Caco-2 (cell line): Measurements from ENCODE around the gene PHACTR1. TPM values are rescaled to one million over a fixed set of nuclear protein-coding genes. Genes with fewer than 3 reads are reported as not detected.

Source experiments
- BruUV-seq: library from RNA; stranded (reverse); fragments of 400-500 nt; replicated peaks from 2 replicates; lab custom pipeline; 2021; lab: Mats Ljungman, UMichigan
- CTCF ChIA-PET: fragments of 300-600 bp; sonication (Branson Sonifier 250); formaldehyde crosslinking; loops from one replicate; lab custom pipeline; 2022; ENCODE audit warnings: antibody characterized with exemption; lab: Charles Lee
- POLR2A ChIA-PET: fragments of 300-600 bp; sonication (Branson Sonifier 250); formaldehyde crosslinking; loops from one replicate; lab custom pipeline; 2022; ENCODE audit warnings: antibody characterized with exemption; lab: Charles Lee
- DNase-seq, 2 experiments: peaks; one replicate each; pipeline versions ENCODE4 v3.0.0 to v3.0.0-alpha.2; 2020 to 2022
- H3K27me3 ChIP-seq: replicated peaks from 2 replicates; pipeline ENCODE4 v1.6.0; 2011; ENCODE audit warnings: low read length; ENCODE audit not compliant: control insufficient read depth, insufficient read depth
- H3K36me3 ChIP-seq: 2 replicates; pipeline ENCODE4 v1.5.1; 2011; ENCODE audit warnings: low read length; ENCODE audit not compliant: control insufficient read depth, insufficient read depth
- H3K4me1 ChIP-seq: fragments of 250-450 bp; sonication (Bioruptor Pico); 2 replicates; pipeline ENCODE4 v1.5.1; 2020; ENCODE audit warnings: mild to moderate bottlenecking
- H3K4me3 ChIP-seq: 2 replicates; pipeline ENCODE4 v1.5.1; 2011; ENCODE audit warnings: low read depth, mild to moderate bottlenecking, control low read depth, low read length
- H3K9me3 ChIP-seq: fragments of 250-450 bp; sonication (Bioruptor Pico); 2 replicates; pipeline ENCODE4 v1.5.1; 2020; ENCODE audit warnings: mild to moderate bottlenecking, moderate library complexity
- H3K27ac Mint-ChIP-seq: one replicate; pipeline ENCODE4 v1.8.0; 2022; ENCODE audit warnings: mixed read lengths; ENCODE audit not compliant: unreplicated experiment
- H3K27me3 Mint-ChIP-seq: one replicate; pipeline ENCODE4 v1.8.0; 2022; ENCODE audit warnings: mixed read lengths; ENCODE audit not compliant: insufficient read depth, unreplicated experiment
- H3K36me3 Mint-ChIP-seq: one replicate; pipeline ENCODE4 v1.8.0; 2022; ENCODE audit warnings: mild to moderate bottlenecking, mixed read lengths; ENCODE audit not compliant: insufficient read depth, unreplicated experiment
- H3K4me1 Mint-ChIP-seq: one replicate; pipeline ENCODE4 v1.8.0; 2022; ENCODE audit warnings: low read depth, mixed read lengths; ENCODE audit not compliant: unreplicated experiment
- H3K4me3 Mint-ChIP-seq: one replicate; pipeline ENCODE4 v1.8.0; 2022; ENCODE audit warnings: mild to moderate bottlenecking, moderate library complexity, mixed read lengths; ENCODE audit not compliant: unreplicated experiment
- H3K9me3 Mint-ChIP-seq: one replicate; pipeline ENCODE4 v1.8.0; 2022; ENCODE audit warnings: mixed read lengths; ENCODE audit not compliant: unreplicated experiment
- CTCF ChIP-seq, 2 experiments: fragments of 200-600 bp in 1 of 2; IDR thresholded peaks; 1 replicate in 1 of 2; 2 replicates in 1 of 2; pipeline versions ENCODE4 v1.5.1 to v1.8.0; 2011 to 2022; ENCODE audit warnings: antibody characterized with exemption in 1 of 2, control low read depth in 1 of 2, inconsistent platforms in 1 of 2, low read depth in 1 of 2, low read length in 1 of 2, mild to moderate bottlenecking in 1 of 2, moderate library complexity in 1 of 2; ENCODE audit not compliant: insufficient read depth in 1 of 2, severe bottlenecking in 1 of 2, unreplicated experiment in 1 of 2
- intact Hi-C: fragments of 100-400 bp; cut with micrococcal nuclease; formaldehyde crosslinking; loops from one replicate; pipeline ENCODE4 v1.10.0; 2022; ENCODE audit not compliant: unreplicated experiment
- total RNA-seq: library from RNA; stranded (reverse); gene quantifications from 2 replicates; pipeline ENCODE4 v1.2.3, GENCODE V29; 2022

The PHACTR1 gene
- total RNA-seq, 1 experiment from 2014 or later, result 0.41 TPM

- H3K4me3 ChIP-seq, result no peak overlapping the region
- no peak for TF ChIP-seq CTCF (IDR thresholded peaks at IDR 0.05; ENCODE audit: insufficient read depth in 1 of 2, low read depth in 1 of 2, low read length in 1 of 2, severe bottlenecking in 1 of 2, unreplicated experiment in 1 of 2)
- H3K4me3 Mint-ChIP-seq, result no peak overlapping the region
- H3K36me3 ChIP-seq, result no peaks in the 10 kb centered on the region
- H3K27me3 Mint-ChIP-seq, result peaks cover 23% of the 10 kb centered on the region
- intact Hi-C loops, result no loop called here
- DNase-seq, result no peak
- H3K27me3 ChIP-seq, result no peaks in the 10 kb centered on the region
- H3K4me1 Mint-ChIP-seq, result no peaks in the 10 kb centered on the region
- no peaks in the 10 kb centered on the region for H3K9me3 ChIP-seq
- no TSS peak for BruUV-seq
- no peaks in the 10 kb centered on the region for H3K36me3 Mint-ChIP-seq
- ChIA-PET POLR2A (no interaction called here), CTCF (interaction anchor here (0.5 kb wide), 1 partner anchor 11 kb away, joined by 8 read pairs; no protein-coding TSS in a partner anchor)
- no peaks in the 10 kb centered on the region for H3K4me1 ChIP-seq
- H3K27ac Mint-ChIP-seq, result no peak overlapping the region
- no peaks in the 10 kb centered on the region for H3K9me3 Mint-ChIP-seq
Observed at GRCh38 chr6:12898603-12899002, 182.0 kb downstream of the PHACTR1 start.

GRCh38 chr6:12899046-12899833 is 182.7 kb downstream of the PHACTR1 start:
- Mint-ChIP-seq H3K27ac (no peak overlapping the region), H3K27me3 (peaks cover 23% of the 10 kb centered on the region), H3K36me3 (no peaks in the 10 kb centered on the region), H3K4me1 (no peaks in the 10 kb centered on the region), H3K9me3 (no peaks in the 10 kb centered on the region), H3K4me3 (no peak overlapping the region)
- intact Hi-C loops, result no loop called here
- POLR2A ChIA-PET, result no interaction called here
- H3K27me3 ChIP-seq, result no peaks in the 10 kb centered on the region
- TF ChIP-seq CTCF (IDR thresholded peaks at IDR 0.05; ENCODE audit: insufficient read depth in 1 of 2, low read depth in 1 of 2, low read length in 1 of 2, severe bottlenecking in 1 of 2, unreplicated experiment in 1 of 2), result no peak
- no peak overlapping the region for H3K4me3 ChIP-seq
- no peaks in the 10 kb centered on the region for H3K36me3 ChIP-seq
- H3K4me1 ChIP-seq, result no peaks in the 10 kb centered on the region
- H3K9me3 ChIP-seq, result no peaks in the 10 kb centered on the region
- BruUV-seq, result no TSS peak
- no peak for DNase-seq
- CTCF ChIA-PET, result interaction anchor here (0.5 to 0.8 kb wide), 3 partner anchors 13 to 1089 kb away, joined by 3 to 4 read pairs (median 4); no protein-coding TSS in a partner anchor

- H3K27me3 ChIP-seq, result no peaks in the 10 kb centered on the region
- H3K36me3 ChIP-seq, result no peaks in the 10 kb centered on the region
- ChIA-PET POLR2A (no interaction called here), CTCF (no interaction called here)
- TF ChIP-seq CTCF (IDR thresholded peaks at IDR 0.05; ENCODE audit: insufficient read depth in 1 of 2, low read depth in 1 of 2, low read length in 1 of 2, severe bottlenecking in 1 of 2, unreplicated experiment in 1 of 2), result no peak
- Mint-ChIP-seq H3K27ac (no peak overlapping the region), H3K9me3 (no peaks in the 10 kb centered on the region), H3K27me3 (peaks cover 26% of the 10 kb centered on the region), H3K4me3 (no peak overlapping the region), H3K36me3 (no peaks in the 10 kb centered on the region), H3K4me1 (no peaks in the 10 kb centered on the region)
- H3K4me1 ChIP-seq, result no peaks in the 10 kb centered on the region
- BruUV-seq, result no TSS peak
- DNase-seq, result no peak
- intact Hi-C loops, result no loop called here
- no peak overlapping the region for H3K4me3 ChIP-seq
- no peaks in the 10 kb centered on the region for H3K9me3 ChIP-seq
Observed at GRCh38 chr6:12903246-12903645, 186.7 kb downstream of the PHACTR1 start.
